ENCODE results near the gene CFTR.

DNA sequence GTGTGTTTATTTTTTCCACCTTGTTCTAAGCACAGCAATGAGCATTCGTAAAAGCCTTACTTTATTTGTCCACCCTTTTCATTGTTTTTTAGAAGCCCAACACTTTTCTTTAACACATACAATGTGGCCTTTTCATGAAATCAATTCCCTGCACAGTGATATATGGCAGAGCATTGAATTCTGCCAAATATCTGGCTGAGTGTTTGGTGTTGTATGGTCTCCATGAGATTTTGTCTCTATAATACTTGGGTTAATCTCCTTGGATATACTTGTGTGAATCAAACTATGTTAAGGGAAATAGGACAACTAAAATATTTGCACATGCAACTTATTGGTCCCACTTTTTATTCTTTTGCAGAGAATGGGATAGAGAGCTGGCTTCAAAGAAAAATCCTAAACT, 28.9 kb downstream of the CFTR start:
- TF ChIP-seq, protein P1, sequence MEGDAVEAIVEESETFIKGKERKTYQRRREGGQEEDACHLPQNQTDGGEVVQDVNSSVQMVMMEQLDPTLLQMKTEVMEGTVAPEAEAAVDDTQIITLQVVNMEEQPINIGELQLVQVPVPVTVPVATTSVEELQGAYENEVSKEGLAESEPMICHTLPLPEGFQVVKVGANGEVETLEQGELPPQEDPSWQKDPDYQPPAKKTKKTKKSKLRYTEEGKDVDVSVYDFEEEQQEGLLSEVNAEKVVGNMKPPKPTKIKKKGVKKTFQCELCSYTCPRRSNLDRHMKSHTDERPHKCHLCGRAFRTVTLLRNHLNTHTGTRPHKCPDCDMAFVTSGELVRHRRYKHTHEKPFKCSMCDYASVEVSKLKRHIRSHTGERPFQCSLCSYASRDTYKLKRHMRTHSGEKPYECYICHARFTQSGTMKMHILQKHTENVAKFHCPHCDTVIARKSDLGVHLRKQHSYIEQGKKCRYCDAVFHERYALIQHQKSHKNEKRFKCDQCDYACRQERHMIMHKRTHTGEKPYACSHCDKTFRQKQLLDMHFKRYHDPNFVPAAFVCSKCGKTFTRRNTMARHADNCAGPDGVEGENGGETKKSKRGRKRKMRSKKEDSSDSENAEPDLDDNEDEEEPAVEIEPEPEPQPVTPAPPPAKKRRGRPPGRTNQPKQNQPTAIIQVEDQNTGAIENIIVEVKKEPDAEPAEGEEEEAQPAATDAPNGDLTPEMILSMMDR (IDR thresholded peaks at IDR 0.05) = no peak
- no peak for TF ChIP-seq POLR2A (IDR thresholded peaks at IDR 0.05)
